Liver (tissue), 3 donors: ENCODE data around the gene PLA2G4D.

Experiments
- ATF3 ChIP-seq: IDR thresholded peaks from 2 replicates; pipeline ENCODE4 v1.6.1; 2016; ENCODE audit warnings: antibody characterized with exemption
- CTCF ChIP-seq: fragments of 150-350 bp; IDR thresholded peaks from 2 replicates; pipeline ENCODE4 v1.5.1; 2017; ENCODE audit warnings: improper control_type of control experiment, low read depth, low read length; ENCODE audit not compliant: missing input control
- EGR1 ChIP-seq, 2 donors: IDR thresholded peaks; 2 replicates each; pipeline ENCODE4 v1.6.1; 2016 to 2018; ENCODE audit warnings: antibody characterized with exemption in 2 of 2, low read depth in 2 of 2
- GABPA ChIP-seq, 2 donors: IDR thresholded peaks in 1 of 2; conservative IDR thresholded peaks in 1 of 2; 2 replicates each; pipeline ENCODE4 v1.6.1; 2016; ENCODE audit warnings: antibody characterized with exemption in 2 of 2, mild to moderate bottlenecking in 1 of 2, moderate library complexity in 1 of 2
- HNF4A ChIP-seq, 2 donors: conservative IDR thresholded peaks; 2 replicates each; pipeline ENCODE4 v1.6.1; 2016; ENCODE audit warnings: antibody characterized with exemption in 2 of 2, mild to moderate bottlenecking in 2 of 2
- HNF4G ChIP-seq: IDR thresholded peaks from 2 replicates; pipeline ENCODE4 v1.6.1; 2016; ENCODE audit warnings: antibody characterized with exemption
- JUND ChIP-seq, 2 donors: IDR thresholded peaks; 2 replicates each; pipeline ENCODE4 v1.6.1; 2016; ENCODE audit warnings: antibody characterized with exemption in 2 of 2
- NR2F2 ChIP-seq: IDR thresholded peaks from 2 replicates; pipeline ENCODE4 v1.6.1; 2016; ENCODE audit warnings: antibody characterized with exemption
- RAD21 ChIP-seq, 2 donors: IDR thresholded peaks; 2 replicates each; pipeline ENCODE4 v1.6.1; 2016; ENCODE audit warnings: antibody characterized with exemption in 2 of 2, mild to moderate bottlenecking in 2 of 2
- TAF1 ChIP-seq: conservative IDR thresholded peaks from 2 replicates; pipeline ENCODE4 v1.6.1; 2016; ENCODE audit warnings: antibody characterized with exemption, mild to moderate bottlenecking
- YY1 ChIP-seq: IDR thresholded peaks from 2 replicates; pipeline ENCODE4 v1.6.1; 2016; ENCODE audit warnings: antibody characterized with exemption, mild to moderate bottlenecking
- donor health status: healthy.
- donor health status: healthy.

GRCh38 chr15:42102646-42103235, 8.4 kb upstream of the PLA2G4D start:
- TF ChIP-seq CTCF = no peak
- TF ChIP-seq TAF1 = no peak
- no peak for TF ChIP-seq HNF4A (conservative IDR thresholded peaks at IDR 0.05)
- TF ChIP-seq HNF4G = no peak
- no peak for TF ChIP-seq ATF3
- TF ChIP-seq GABPA (IDR thresholded peaks at IDR 0.05 in 1 of 2, conservative IDR thresholded peaks at IDR 0.05 in 1 of 2) = no peak
- TF ChIP-seq RAD21 (IDR thresholded peaks at IDR 0.05) = no peak
- no peak for TF ChIP-seq YY1
- no peak for TF ChIP-seq JUND (IDR thresholded peaks at IDR 0.05)
- TF ChIP-seq EGR1 (IDR thresholded peaks at IDR 0.05; ENCODE audit: low read depth in 2 of 2) = no peak
- TF ChIP-seq NR2F2 = no peak
